HG02623 (cell line): Measurements from ENCODE around the gene PACRG.

Experiments used
- ATAC-seq: cut with Tn5 transposase; IDR thresholded peaks from one replicate; pipeline ENCODE4 v1.9.1; 2021; ENCODE audit warnings: moderate library complexity; ENCODE audit not compliant: unreplicated experiment

PACRG gene

DNA sequence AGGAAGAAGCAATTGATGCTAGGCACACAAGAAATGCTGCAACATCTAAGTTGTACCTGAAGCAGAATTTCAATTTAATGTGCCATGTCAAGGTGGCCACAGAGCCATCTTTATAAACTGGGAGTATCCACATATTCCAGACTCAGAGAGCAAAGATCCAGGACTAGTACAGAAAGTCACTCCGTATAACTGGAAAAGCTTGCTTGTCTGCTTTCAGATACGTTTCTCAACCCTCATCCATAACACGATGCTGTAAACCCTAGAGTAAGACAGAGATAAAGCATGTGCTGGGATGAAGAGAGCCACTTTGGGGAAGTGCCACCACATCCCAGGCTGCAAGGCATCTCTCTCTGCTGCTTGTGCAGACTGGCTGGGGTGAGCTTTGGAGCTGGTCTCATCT is 134.7 kb downstream of the PACRG start:
- no peak for ATAC-seq

DNA sequence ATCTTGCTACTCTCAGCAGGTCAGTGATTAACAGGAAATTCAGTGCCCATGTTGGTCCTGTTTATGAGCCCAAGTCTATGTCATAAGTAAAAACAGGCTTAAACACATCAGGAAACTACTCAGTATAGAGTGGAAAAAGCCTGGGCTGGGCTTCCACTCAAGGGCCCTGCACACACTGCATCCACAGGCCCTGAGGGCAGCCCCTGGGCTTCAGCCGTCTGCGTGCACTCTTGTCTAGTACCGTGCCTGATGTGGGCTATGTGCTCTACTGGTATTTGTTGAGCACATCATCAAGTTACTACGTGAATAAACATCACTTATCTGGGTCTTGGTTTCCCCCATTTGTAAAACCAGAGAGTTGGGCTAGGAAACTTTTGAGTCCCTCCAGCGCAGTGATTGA is 135.2 kb downstream of the PACRG start:
- no peak for ATAC-seq

DNA sequence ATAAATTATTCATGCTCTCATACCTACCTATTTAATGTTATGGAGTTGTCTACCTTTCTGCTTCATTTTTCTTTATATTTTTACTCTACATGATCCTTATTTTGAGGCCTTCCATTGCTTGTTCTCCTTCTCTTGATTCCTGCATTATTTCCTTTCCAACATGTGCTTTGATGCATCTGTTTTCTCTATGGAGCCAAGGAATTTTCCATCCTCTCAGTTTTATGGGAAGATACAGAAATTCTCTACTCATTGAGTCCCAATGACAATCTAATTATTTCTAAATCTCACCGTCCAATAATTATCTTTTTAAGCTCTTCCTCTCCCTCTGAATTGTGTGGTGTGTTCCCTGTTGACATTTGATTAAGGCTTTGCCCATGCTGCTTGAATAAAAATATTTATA is 136.0 kb downstream of the PACRG start:
- no peak for ATAC-seq

DNA sequence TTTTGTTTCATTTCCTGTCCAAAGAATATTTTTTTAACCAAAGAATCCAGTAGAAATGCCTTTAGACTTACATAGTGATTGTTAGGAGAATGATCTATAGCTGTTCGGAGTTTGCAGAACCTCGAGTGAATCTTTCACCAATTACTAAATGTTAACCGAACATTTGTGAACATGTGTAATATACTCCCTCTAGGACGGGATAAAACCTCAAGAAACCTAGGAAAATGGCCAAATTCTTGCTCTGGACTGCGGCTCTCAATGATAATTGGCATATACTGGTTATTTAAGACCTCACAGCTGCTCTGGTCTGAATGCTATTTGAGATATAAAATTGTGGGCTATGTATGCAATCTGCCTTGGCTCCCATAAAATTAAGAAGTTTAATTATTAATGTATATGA is 137.1 kb downstream of the PACRG start:
- ATAC-seq = no peak

DNA sequence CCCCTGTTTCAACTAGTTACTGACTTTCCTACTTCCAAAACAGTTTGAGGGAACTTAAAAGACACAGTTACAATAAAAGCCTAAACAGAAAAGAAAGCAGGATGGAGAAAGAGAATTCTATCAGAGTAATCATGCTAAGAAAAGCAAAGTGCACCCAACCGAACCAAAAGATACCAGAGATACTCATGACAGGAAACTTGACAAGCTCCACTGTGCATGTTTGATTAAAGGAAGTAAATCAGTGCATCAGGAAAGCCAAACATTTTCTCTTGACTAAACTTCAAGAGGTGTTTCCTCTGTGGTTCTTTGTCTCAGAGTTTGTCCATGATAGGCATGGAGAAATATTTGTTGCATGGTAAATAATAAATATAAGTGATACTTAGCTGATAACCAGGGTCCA is 138.9 kb downstream of the PACRG start:
- ATAC-seq = no peak

DNA sequence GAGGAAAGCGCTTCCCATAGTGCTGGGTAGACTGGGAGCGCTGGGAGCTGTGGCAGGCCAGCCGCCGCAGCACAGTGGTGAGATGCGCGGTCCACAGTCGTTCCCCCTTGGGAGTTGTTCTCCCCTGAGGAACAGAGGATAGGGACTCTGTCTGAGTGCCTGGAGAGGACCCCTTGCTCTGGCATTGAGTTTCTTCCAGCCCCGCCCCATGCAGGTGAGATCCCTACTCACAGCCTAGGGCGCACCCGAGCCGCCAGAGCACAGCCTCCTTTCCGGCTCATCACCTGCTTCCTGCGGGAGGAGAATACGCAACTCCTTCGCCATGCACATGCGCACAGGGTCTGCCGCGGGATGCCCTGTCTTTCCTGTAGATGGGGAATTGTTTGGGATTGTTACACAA is 140.6 kb downstream of the PACRG start:
- ATAC-seq = no peak

DNA sequence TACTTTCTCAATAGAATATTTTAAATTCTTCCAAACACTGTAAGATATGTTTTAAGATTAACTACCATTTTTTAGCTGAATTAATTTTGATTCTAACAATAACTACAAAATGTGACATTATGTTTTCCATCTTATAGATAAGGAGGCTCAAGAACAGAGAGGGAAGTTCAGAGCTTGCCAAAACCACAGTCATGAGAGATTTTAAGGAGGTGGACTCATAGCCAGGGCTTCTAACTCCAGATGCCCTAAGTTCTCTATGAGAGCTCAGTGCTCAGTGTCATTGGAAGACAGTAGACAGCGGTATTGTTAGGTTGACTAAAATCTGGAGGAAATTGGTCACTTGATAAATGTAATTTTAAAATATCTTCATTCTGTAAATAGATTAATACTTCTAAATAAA is 144.2 kb downstream of the PACRG start:
- no peak for ATAC-seq

DNA sequence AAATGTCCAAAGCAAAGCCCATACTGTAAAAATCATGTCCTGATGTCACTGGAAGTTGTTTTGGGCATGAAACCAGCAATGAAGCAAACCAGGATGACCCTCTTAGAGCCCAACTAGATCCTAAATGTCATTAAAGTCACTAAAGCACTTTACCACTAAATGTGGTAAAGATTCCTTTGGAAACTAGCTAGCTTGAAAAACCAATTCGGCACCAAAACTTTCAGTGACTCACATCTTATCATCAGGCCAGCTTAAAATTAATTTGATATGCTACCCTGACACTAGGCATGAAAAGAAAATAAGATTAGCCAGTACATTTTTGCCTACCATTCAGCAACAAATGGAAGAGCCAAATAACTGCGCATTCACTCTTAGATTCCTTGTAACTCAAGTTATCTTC is 145.8 kb downstream of the PACRG start:
- no peak for ATAC-seq

DNA sequence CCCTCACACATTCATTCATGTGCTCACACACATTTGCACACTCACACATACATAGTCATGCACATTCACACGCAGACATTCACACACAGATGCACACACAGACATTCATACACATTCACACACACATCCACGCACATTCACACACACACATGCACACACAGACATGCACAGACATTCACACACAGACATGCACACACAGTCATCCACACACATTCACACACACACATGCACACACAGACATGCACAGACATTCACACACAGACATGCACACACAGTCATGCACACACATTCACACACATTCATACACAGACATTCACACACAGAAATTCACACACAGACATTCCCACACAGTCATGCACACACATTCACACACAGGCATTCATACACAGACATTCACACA is 147.3 kb downstream of the PACRG start:
- ATAC-seq = no peak

DNA sequence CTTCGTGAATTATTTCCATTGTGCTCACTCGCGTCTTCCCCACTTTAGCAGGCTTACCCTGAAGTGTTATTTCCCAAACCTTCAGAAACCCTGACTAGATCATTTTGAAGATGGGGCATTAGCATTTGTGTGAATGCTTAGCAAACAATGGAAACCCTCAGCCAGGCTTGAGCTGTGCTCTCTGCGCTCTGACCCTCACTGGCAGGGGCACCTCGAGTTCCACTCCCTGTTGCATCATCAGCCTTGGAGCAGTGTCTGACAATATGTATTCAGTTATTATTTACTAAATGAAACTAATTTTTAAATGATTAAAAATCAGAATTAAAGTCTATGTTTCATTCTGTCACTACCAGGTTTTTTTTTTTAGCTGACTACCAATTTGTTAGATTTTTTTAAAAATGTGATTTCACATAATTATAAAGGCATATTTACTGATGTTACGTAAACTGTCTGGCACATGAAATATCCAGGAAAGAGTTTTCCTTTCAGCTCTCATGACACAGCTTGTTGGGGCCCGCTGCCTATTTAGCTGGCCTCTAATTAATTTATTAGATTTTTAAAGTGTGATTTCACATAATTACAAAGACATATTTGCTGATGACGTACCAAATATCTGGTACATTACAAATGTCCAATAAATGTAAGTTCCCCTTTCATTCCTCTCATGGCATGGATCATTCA is 155.2 kb downstream of the PACRG start:
- ATAC-seq = no peak

DNA sequence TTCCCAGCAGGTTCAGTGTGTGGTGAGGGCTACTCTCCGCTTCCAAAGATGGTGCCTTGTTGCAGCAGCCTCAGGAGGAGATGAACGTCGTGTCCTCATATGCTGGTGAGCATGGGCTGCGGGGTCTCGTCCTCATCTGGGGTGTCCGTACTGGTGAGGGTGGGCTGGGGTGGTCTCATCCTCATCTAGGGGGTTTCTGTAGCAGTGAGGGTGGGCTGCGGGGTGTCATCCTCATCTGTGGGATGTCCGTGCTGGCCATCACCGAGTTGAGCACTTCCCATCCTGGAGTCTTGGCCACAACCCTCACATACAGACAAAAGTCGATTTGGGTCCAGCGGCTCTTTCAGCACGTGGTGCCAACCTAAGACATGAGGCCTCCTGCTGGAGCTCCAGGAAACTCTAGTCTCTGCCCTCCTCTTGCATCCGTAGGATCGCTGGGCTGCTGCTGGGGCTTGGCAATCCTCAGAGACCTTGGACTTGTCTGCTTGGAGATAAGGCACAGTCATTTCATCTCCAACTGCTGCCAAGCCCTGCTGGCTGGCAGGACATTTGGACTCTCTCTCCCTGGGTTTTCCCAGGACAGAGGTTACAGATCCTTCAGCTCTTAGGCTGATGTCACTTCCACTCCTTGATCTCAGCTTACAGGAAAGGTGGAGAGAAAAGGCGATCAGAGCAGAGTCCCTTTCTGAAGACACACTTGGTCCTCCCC is 160.4 kb downstream of the PACRG start:
- ATAC-seq = no peak

DNA sequence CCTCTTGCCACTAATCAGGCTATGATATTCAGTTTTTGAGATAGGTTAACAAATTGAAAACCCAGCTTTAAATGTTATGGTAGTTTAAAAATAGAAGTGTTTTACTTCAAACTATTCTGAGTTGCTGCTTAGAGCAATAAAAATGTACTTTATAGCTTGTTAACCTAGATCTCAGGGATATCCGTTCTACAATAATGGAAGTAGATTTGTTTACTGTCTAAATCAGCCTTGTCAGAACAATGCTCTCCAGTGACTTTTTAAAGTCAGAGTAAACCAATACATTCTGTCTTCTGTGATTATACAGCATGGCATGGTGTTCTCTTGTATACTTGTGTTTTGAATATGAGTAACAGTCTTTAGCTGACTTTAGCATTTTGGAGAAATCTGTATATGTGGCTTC is 161.5 kb downstream of the PACRG start:
- no peak for ATAC-seq

DNA sequence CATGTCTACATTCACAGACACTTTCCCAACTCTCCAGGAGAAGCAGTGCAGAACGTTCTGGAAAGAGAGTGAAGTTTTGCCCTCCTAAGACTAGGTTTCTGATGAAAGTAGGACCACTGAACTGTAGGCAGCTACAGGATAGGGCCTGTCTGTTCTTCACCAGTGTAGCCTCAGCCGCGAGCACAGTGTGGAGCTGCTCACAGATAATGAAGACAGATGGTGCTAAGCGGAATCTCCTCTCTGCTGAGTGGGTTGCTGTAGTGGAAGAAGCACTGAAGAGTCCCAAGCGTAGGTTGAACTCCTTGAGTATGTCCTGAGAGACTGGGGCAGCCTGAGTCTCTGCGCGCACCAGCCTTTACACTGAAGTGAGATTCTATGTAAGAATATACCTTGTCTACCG is 170.2 kb downstream of the PACRG start:
- no peak for ATAC-seq

DNA sequence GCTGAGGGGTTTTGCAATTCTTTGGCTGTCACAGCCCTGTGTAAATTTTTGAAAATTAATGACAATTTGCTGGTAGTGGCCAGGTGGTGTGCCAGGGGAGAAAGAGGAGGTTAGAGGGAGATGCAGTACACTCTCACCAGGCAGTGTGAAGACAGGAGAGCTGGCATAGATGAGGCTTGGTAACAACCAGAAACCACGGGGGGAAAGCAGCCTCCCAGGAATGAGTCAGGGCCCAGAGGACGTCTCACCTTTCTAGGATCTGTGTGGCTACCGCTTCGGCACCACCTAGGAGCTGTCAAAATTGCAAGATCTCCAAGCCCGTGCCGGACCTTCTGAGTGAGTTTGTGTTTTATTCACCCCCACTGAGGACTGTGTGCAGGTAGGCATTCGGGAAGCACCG is 171.4 kb downstream of the PACRG start:
- no peak for ATAC-seq

DNA sequence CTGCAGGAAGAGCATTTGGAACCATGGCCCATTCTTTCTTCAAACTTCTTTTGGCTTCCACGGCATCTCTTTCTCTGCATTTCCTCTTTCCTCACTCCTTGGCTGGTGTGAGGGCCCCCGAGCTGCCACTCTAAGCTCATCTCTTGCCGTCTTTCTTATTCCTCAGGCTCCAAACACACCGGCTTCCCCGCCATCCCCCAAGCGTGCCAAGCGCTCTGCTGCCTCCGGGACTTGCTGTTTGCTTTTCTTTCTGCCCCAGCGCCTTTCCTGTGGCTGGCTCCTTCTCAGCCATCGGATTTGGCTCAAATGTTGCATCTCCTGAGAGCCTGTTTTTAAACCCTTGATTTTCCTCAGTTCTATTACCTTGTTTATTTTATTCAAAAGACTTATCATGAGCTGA is 172.7 kb downstream of the PACRG start:
- no peak for ATAC-seq

DNA sequence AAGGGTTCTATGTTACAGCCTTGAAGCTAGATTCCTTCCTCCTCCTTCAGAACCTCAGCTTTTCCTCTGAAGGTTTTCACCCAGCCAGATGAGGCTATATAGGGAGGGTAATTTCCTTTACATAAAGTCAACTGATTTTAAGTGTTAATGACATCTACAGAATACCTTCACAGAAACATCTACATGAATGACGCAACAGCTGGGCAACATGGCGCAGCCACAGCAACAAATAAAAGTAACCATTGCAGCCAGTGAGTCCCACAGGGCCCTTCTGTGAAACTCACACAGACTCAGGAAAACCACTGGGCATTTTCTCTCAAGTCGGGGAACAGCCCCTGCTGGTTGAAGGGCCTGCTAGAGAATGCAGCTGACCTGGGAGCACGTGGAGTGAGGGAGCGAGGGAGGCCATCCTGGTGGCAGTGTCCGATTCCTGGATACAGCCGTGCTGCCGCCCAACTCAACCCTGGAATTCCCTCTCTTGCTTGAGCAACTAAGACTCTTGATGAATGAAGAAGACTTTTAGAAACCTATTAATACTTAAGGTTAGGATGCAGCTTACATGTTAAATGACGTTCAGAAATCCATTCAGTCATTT is 176.4 kb downstream of the PACRG start:
- ATAC-seq = no peak

DNA sequence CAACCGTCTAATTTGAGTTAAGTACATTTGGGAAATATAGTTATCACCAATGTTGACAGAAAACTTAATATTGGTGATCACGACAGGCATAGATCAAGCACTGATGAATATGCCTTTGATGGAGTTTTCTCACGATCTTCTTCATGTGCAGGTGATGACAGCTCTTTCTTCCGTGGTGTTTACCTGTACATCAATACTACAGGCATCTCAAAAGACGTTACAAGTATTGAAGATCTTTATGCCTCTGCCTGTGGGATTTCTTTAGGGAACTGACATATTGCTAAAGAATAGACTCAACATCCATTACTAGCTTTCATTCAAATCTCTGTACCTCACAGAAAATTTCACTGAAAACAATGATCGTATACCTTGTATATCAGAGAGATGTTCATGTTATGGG is 178.7 kb downstream of the PACRG start:
- no peak for ATAC-seq

DNA sequence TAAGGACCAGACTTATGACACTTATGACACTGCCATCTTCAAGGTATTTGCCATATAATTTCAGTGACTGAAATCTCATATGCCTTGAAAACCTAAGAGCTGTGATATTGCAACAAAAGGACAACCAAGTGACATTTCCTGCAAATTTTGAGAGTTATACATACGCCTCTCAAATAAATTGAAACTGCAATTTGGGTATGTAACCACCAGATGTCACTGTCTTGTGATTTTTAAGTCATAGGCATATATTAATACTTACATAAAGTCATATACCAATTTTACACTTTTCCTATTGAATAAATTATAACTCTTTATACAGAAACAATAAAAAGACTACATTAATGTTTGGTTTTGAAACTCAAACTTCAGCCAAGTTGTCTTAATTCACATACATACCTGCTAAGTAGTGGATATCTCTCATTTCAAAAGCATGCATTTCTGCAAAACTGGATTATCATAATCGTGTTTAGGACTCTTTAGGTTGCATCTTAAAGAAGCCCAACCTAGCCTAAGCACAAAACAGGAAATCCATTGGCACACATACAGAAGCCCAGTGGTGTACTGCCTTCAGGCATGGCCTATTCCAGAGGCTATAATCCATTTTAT is 180.2 kb downstream of the PACRG start:
- ATAC-seq = no peak

DNA sequence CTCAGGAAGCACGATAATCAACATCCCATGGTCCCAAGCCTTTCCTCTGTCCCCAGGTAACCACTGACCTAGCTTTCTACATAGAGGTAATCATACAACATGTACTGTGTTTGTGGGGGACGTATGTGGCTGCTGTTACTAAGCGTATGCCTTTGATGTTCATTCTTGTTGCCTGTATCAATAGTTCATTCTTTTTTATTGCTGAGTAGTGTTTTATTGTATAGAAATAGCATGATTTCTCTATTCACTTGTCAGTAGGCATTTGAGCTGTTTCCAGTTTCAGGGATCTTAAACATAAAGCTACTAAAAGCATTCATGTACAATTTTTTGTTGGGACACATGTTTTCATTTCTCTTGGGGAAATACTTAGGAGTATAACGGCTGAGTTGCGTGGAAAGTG is 185.4 kb downstream of the PACRG start:
- no peak for ATAC-seq

DNA sequence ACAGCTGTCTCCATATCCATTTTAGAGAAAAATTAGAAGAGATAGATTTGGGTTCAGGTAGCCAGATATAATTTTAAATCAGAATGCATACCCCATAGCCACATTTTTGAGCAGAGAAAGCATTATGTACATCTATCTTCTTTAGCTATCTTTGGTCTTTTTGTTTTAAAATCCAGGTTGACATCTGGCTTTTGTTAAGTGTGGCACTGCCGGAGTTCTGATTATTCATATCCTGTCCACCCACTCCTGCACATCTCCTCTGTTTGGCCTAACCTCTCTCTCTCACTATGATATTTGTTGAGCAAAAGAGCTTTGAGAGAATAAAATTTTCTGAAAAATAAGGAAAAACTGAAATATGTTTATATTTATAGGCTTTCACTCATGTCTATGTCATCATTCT is 189.7 kb downstream of the PACRG start:
- ATAC-seq = no peak

DNA sequence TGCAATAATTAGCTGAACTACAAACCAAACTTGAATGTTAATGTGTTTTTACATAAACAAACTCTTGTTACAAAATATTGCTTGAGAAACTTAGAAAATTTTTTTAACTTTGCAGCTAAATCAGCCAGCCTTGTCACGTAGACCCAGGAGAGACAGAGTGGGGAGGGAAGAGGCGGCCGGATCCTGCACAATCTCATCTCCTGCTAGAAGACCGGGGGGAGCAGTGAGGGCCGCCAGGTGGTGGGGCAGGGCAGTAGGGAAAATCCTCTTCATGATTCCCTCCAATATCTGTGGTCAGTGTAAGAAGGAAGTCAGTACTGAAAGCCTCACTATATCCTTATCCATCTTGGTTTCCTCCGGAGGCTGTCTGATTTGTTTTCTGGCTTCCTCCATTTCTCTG is 193.3 kb downstream of the PACRG start:
- no peak for ATAC-seq

DNA sequence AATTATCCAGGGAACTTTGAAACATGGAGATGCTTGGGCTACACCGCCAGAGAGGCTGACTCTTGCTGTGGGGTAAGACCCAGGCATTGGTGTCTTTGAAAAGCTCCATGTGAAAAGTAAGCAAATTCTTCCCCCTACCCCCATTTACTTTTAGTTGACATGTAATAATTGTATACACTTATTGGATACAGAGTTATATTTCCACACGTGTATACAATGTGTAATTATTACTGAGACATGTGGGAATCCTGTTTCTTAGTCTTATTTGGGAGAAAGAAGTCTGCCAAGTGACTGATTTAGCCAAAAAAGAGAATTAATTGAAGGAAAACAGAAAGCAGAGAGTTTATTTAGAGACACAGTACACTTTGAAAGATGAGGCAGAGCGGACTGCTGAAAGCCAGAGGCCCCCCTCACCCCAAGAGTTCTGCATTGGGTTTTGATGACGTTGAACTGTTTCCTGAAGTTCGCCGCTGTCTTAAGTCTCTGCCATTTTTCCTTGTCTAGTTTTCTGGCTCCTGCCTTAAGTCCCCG is 193.8 kb downstream of the PACRG start:
- no peak for ATAC-seq
